Renal cortex interstitium (tissue), 11 donors: ENCODE results near the gene CFAP119. TPM values are rescaled to one million over a fixed set of nuclear protein-coding genes. Genes with fewer than 3 reads are reported as not detected.

Experiments
- DNase-seq, 11 donors: peaks; one replicate each; pipeline ENCODE4 v3.0.0-alpha.2; 2013; ENCODE audit warnings: low read depth in 9 of 11, low spot score in 4 of 11; ENCODE audit errors: extremely low read depth in 1 of 11
- polyA plus RNA-seq, 3 donors: library from polyadenylated mRNA; unstranded; fragments of 120-200 nt; gene quantifications; one replicate each; pipeline ENCODE4 v1.2.1, GENCODE V29; 2013; ENCODE audit not compliant: insufficient read length in 3 of 3

CFAP119 gene
- polyA plus RNA-seq, 3 donors: 8.4 to 13.1 (median 12.8) TPM

- no peak for DNase-seq
Observed at GRCh38 chr16:30766933-30767284, 5.0 kb upstream of the CFAP119 start.

GRCh38 chr16:30766206-30766932, 4.5 kb upstream of the CFAP119 start:
- no peak for DNase-seq

GRCh38 chr16:30764816-30765465, 3.1 kb upstream of the CFAP119 start:
- DNase-seq: no peak

- no peak for DNase-seq
Observed at GRCh38 chr16:30764086-30764485, 2.2 kb upstream of the CFAP119 start.

- DNase-seq: no peak
Observed at GRCh38 chr16:30762991-30763725, 1.3 kb upstream of the CFAP119 start.

- DNase-seq: peak in 2 of 11 donors; percentile 29 to 43
Observed at GRCh38 chr16:30761427-30761927, 385 bp downstream of the CFAP119 start.

- no peak for DNase-seq
Observed at GRCh38 chr16:30760577-30761426, 1.1 kb downstream of the CFAP119 start.

- no peak for DNase-seq
Observed at GRCh38 chr16:30760001-30760559, 1.8 kb downstream of the CFAP119 start.

- no peak for DNase-seq
Observed at GRCh38 chr16:30758988-30759491, 2.8 kb downstream of the CFAP119 start.

- no peak for DNase-seq
Observed at GRCh38 chr16:30757316-30757715, 4.5 kb downstream of the CFAP119 start.

GRCh38 chr16:30756781-30757100, 5.1 kb downstream of the CFAP119 start:
- no peak for DNase-seq

GRCh38 chr16:30755955-30756780, 5.7 kb downstream of the CFAP119 start:
- no peak for DNase-seq

- no peak for DNase-seq
Observed at GRCh38 chr16:30753596-30753995, 8.3 kb downstream of the CFAP119 start.

GRCh38 chr16:30750876-30751465, 10.9 kb downstream of the CFAP119 start:
- no peak for DNase-seq

- no peak for DNase-seq
Observed at GRCh38 chr16:30750201-30750600, 11.7 kb downstream of the CFAP119 start.

GRCh38 chr16:30748634-30749445, 13.0 kb downstream of the CFAP119 start:
- DNase-seq: no peak
